HG02852 (cell line): ENCODE data around the gene ALK.
"Not testable (repeated sequence)": the region's sequence is repeated elsewhere in the genome, so short reads cannot be mapped to it uniquely, and the experiment has no call there.

Experiments used
- ATAC-seq: cut with Tn5 transposase; IDR thresholded peaks from one replicate; pipeline ENCODE4 v1.9.1; 2021; ENCODE audit warnings: mild to moderate bottlenecking, moderate library complexity; ENCODE audit not compliant: unreplicated experiment

ALK gene

DNA sequence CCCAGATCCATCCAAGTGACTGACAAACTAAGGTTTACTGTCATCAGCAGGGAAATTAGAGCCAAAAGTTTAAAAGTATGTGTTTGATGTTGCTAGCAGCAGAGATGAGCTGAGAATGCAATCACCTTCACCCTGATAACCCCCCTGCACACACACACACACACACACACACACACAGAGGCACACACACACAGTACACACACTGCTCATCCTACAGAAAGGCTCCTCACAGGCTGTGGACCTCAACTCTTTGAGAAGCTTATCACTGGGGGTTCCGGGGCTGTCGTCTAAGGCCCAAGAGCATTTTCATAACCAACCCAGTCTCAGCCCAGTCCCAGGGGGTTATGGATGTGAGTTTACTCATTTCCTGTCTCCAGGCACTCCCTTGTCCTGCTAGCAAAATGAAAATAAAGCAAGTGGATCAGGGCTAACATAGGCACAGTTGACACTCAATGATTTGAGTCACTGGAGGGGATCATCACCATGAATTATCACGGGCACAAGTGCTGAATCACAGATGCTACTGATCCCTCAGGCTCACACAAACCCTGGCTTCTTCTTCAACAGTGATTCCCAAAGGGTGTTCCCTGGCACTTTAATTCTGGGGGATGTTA, 76.6 kb downstream of the ALK start:
- ATAC-seq: no peak

DNA sequence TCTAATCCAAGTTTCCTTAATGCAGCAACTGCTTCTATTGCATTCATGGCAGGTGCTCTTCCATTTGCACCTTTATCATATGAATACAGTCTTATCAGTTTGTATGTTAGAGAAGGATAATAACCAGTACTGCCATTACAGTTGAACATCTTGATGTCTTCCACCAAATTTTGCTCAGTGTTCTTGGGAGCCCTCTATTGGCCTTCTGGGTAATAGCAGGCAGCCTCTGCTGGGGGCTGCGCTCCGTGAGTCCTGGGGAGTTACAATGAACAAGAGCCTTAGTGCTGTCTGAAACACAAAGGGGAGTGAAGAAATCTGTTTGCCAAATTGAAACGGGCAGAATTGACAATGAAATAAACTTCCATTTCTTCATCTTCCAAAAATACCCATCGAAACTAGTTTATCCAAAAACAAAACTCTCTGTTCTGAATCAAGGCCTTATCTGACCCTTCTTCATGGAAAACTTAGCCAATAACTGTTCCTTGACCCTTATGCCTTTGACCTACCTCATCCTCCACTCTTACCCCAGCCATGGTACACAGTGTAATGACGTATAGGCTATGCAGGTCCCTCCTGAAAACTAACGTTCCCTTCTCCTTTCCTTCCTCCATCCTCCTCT, 79.9 kb downstream of the ALK start:
- ATAC-seq: no peak

DNA sequence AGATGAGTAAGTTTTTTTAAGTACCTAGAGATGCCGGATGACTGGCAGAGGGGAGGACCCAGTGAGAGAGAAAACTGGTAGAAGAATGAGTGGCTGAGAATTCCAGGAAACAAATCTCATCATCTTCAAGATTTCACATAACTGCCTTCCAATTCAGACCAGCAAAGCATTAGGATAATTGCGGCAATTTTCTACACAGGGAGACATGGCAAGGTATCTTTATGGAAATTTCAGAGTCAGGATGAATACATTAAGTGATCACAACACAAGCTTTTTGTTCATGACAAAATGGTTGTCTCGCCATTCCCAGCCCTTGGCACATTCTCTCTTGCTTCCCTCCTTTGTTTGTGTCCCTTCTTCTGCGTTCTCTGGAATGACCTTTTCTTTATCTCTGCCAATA, 82.1 kb downstream of the ALK start:
- no peak for ATAC-seq

DNA sequence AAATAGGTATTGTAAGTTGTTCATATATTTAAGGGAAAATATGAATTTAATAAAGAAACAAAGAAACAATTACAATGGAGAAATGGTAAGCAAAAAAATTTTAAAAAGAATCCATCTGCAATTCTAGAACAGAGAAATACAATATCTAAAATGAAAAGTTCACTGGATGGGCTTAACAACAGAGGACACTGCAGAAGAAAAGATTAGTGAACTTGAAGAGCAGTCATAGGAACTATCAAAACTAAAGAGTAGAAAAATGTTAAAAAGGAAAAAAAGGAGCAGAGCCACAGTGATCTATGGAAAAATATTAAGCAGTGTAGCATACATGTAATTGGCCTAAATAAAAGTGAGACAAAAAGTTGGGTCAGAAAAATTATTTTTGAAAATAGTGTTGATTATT, 83.5 kb downstream of the ALK start:
- ATAC-seq: no peak

DNA sequence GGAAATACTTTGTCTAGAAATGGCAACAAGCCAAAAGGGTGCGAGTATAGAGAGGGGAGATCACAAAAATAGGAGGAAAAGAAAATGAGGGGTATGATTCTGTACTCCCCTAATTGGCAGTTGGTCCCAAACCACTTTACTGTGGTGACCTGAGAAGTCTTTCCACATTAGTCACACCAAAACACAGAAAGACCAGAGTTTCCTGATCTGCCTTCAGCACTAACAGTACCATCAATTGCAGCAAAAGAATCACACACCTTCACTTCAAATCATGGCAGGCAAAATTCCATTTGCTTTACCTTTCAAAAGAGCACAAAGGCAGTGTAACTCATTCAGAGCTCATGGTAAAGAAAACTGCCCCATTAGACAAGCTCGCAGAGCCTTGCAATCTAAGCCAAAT, 86.8 kb downstream of the ALK start:
- ATAC-seq: no peak

DNA sequence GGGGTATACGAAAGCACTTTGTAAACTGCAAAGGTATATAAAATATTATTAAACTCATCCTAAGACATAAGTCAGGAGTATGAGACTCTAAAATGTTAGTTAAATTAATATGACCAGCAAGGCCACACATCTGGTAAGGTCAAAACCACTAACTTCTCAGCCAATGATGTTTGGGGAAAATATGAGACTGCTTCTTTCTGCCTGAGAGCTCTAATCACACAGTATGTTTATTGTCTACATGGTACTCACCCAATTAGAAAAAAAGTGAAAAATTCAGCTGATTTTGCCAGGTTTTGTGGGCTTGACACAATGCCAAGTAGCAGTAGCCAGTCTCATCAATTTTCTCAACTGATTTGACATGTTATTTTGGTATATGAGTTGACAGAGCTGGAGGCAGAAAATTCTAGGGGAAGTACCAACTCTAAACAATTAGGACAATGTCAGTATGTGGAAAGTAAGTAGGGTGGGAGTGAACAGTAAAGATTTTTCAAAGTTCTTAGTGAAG, 87.3 kb downstream of the ALK start:
- no peak for ATAC-seq

DNA sequence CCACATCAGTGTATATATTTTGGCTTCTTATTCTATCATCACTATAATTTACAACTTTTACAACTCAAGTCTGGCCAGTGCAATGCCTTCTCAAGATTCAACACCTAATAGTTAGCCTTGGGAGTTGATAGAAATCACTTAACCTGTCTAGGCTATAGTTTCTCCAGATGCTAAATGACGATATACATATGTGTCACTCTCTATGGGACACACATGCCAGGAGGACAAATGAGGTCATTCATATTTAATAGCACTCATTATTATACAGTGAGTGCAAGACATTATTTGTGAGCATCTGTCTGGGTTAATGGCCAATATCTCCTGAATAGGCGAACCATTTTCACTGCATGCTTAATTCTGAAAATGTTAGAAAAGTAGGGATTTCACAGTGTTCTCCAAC, 89.8 kb downstream of the ALK start:
- no peak for ATAC-seq

DNA sequence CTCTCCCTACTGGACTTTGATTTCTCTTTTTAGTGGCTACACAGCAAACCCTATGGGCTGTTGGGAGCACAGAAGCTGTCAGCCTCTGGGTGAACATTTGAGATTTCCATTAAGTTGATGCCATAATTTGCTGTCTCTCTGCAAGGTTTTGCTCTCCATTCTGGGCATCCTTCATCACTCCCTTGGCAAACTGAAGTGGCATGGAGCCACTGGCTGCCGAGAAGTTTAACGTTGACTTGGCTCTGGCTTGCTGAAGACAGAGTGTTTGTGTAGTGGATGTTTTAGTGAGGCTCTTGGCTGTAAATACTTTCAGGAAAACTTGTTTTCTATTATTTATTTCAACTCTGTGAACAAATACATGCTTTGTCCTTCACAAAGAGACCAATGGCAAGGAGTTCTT, 91.5 kb downstream of the ALK start:
- ATAC-seq: no peak

DNA sequence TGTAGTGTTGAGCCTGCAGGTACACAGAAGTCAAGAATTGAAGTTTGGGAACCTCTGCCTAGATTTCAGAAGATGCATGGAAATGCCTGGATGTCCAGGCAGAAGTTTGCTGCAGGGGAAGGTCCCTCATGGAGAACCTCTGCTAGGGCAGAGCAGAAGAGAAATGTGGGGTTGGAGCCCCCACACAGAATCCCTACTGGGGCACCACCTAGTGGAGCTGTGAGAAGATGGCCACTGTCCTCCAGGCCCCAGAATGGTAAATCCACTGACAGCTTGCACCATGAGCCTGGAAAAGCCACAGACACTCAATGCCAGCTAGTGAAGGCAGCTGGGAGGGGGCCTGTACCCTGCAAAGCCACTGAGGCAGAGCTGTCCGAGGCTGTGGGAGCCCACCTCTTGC, 97.2 kb downstream of the ALK start:
- ATAC-seq: not testable (repeated sequence)

DNA sequence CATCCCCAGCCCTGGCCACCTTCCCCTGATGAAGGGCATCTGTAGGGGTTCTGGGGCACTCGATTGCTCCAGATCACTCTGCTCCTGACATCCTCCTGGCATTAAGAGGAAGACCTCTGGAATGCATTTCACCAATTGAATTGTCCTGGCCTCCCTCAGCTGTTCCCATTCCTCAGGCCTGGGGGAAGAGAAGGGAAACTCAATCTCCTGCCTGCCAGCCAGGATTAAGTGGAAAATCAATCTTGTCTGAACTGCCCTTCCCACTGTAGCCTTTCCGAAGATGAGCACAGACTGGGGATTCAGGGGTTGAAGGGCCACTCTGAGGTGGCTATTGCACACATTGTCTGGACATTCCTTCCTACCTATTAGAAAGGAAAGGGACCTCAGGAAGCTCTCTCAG, 99.8 kb downstream of the ALK start:
- no peak for ATAC-seq

DNA sequence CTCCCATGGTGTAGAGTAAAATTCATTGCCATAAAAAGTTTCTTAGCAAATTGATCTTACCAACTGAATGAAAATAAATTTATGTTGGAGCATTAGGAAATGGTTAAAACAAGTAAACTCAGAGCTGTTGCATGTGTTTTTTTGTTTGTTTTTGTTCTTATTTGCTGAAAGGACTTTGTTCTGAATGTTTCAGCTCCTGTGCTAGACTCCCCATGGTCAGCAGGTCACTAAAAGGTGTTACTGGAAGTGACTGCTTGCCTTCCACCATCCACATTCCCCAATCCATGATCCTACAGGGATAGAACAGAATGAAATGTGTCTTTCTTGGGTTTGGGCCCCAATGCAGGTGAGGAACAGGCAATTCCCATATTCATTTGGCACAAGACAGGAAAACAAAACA, 101.8 kb downstream of the ALK start:
- ATAC-seq: no peak

DNA sequence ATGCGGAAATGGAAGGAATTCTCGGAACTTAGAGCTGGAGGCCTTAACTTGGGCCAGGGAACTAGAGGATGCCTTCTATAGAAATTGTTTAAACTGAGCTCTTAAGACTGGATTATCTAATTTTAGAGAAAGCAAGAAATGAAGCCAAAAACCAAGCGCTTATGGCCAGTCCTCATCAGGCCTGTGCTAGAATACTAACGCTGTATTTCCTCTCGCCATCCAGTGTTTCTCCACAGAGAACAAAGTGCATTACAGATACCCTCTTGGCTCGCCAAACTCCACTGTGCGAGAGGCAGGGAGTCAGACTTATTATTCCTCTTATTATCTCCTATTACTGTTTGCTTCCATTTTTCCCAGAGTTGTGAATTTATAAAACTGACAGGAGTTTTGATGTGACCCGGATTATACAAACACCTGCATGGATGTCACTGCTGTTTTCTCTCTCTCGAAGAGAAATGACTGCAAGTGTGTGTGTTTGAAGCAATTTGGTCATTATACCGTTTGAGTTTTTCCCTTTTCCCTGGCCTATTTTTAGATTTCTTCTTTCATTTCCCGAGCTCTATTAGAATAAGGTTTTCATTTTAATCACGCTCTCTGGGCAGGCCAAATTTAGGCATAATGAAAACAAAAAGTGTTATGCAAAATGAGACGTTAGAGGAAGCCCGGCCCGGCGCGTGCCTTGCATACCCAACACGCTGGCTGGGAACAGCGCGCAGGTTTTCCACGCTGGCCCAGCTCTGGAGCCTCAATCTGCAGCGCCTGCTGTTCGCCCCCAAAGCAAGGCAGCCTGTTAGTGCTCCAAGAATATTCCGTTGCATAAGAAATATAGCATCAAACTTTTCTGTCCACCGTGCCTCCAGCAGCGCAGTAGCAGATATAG, 103.3 kb downstream of the ALK start:
- no peak for ATAC-seq

DNA sequence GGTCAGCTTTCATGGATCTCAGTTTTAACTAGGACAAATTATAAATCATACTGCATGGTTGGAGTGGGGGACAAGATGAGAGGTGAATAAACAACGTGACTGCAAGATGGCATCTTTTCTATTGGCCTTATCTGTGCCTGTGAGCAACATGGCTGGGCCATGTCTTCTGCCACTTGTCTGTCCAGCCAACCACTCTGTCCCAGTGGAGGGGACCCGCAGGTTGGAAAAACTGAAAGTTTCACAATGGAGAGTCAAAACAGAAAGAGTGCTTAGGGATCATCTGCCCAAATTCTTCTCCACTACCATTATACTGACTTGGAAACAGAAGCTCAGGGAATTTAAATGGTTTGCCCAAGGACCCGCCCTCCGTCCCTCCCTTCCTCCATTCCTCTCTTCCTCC, 104.1 kb downstream of the ALK start:
- no peak for ATAC-seq

DNA sequence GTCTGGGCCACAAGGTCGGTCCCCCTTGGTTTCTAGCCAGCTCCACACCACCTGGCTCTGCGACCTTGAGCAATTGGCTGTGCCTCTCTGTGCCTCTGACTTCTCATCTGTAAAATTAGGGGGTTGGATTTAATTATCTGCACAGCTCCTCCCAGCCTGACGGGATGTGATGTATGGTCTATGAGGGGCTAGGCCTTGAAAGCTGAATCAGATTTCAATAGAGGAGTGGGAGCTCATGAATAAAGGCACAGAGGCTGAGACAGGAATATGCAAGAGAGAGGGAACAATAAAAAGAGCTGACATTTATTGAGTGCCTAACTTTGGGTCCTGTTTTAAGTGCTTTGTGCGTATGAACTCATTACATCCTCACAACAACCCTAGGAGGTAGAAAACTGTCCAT, 104.7 kb downstream of the ALK start:
- no peak for ATAC-seq

DNA sequence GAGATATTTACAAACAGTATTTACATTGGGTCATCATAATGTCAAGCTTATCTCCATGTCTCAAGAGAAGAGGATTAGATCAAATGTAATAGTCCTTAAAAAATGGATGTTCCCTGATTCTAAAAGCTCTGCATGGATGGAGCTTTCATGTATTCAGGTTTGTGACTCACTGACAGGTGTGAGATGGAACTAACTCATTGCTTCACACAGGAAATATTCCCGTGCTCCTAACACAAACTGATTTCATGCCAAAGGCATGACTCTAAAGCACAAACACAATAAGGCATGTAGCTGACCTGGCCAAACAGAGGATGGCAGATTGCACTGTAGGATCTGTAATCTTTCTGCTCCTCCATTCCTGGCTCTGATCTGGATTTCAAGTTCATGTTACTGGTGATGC, 110.0 kb downstream of the ALK start:
- no peak for ATAC-seq

DNA sequence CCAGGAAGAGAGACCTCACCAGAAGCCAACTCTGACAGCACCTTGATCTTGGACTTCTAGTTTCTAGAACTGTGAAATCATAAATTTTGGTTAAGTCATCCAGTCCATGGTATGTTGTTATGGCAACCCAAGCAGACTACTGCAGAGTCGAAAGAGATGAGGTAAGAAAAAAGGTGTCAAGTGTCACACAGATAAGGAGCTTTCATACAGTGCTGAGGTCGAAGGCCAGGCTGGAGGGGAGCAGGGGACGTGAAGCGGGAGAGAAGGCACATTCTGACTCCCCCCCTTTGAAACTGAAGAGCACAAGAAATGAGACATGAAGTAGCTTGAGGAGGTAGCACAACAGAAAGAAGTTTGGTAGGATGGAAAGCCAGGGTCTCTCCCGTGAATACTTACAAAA, 110.4 kb downstream of the ALK start:
- no peak for ATAC-seq

DNA sequence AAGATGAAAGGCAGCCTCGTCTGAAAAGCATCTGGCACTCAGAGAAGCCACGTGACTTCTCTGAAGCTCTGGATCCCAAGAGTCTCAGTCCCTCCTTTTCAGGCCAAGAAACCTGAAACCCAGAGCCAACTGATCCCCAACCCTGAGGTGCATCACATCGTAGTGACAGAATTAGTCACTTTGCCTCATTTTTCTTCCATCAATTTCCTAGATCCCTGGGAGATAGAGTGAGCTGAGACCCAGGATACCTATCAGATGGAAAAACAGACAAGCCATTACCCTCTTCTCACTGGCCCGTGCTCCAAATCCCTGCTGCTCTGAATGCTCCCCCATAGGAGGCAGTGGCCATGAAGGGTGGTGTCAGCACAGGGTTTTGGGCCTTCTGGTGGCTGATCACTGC, 113.1 kb downstream of the ALK start:
- ATAC-seq: no peak

DNA sequence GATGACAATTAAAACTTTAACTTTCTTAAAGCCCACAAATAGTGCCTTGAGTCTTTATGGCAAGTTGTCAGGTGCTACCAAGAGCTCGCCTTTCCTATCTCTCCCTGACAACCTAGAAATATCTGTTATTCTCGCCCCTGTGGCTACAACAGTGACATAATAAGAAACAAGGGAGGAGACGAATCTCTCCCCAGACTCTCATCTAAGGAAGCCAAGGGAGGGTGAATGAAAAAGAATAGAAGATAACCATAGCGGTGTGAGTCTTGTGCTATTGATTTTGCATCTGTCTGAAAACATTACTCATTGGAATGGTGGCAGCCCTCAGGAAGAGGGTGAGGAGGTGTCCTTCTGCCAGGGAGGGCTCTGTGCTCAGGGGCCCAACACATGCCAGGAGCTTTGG, 114.3 kb downstream of the ALK start:
- ATAC-seq: no peak

DNA sequence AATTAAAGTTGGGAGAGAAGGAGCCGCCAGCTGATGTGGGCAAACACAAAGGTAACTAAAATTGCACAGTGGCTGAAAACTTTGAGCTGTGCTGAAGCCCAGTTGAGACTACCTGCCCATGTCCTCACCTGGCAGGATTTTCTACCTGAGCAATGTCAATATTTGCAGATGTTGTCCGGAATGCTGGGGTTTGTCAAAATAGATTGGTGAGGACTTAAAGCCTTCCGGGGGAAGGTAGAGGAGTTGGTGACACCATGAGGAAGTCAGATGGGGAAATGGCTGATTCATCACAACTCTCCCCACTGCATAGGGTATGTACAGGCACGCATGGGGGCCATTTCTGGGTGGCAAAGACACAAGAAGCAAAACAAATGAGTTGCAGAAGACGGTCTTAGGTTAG, 114.9 kb downstream of the ALK start:
- no peak for ATAC-seq

DNA sequence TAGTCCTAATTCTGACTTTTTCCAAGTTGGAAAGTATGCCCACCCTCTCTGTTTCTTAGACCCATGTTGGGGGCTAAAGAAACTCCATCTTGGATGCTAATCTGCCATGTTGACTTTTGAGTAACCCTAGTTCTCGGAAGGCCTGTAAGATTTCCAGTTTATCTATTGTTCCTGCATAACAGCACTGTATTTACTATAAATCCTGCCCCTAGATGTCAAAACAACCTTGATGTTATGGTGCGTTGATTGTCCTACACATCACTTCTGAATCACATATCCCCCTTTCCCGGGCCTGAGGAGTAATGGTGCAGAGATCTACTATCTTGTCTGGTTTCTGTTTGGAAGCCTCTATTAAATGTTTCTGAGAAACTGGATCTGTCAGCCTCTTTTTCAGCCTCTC, 116.7 kb downstream of the ALK start:
- no peak for ATAC-seq

DNA sequence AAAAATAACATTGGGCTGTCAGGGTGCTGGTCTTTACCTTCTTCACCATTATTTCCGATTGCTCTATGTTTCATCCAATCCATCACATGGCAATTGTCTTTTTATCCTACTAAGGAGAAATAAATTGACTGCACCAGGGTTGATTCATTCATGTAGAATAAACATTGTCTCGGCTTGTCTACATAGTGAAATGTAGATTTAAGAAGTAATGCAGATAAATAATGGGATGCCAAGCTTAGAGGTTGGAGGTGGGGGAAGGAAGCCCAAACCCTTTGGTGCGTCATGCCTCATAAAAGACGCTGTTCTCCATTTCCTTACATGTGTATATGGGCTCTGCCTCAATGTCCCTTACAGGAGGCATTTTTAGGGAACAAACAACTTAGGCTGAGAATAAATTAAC, 117.8 kb downstream of the ALK start:
- ATAC-seq: no peak

DNA sequence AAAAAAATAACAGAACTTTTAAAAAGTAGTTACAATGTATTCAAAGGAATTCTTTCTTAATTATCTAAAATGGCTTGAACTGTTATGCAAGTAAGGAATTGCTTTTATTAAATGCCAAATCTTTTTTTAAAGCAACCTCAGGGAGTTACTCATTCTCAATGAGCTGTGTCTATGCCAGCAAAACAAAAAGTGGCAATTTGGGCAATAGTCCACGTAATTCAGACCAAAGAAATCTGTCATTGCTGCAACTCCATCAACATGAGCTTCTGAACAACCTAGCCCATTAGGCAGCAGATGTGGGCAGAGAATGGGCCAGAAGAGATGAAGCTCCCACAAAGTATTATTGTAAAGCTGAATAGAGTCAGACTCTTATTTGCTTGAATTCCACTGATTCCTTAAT, 118.4 kb downstream of the ALK start:
- ATAC-seq: no peak
